ENCODE measurements around the gene RASIP1.
A peak's percentile ranks its signal among the peaks of the same experiment; 100 is the strongest.
"Not testable (repeated sequence)": the region's sequence is repeated elsewhere in the genome, so short reads cannot be mapped to it uniquely, and the experiment has no call there.

The RASIP1 gene

DNA sequence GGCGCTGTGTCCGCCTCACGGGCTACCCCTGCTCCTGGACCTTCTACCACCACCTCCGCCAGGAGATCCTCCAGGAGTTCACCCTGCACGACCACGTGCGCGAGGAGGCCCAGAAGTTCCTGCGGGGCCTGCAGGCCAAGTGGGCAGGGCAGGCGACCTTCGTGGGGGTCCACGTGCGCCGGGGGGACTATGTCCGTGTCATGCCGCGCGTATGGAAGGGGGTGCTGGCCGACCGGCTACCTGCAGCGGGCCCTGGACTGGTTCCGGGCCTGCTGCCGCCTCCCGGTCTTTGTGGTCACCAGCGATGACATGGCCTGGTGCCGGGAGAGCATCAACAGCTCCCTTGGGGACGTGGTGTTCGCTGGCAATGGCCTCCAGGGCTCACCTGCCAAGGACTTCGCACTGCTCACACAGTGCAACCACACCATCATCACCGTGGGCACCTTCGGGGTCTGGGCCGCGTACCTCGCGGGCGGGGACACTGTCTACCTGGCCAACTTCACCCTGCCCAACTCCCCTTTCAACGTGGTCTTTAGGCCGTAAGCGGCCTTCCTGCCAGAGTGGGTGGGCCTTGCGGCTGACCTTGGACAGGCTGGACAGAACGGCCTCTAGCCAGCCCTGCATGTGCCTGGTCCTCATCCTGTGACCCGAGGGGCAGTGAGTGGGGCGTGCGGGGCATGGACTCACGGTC lies 59.8 kb downstream of the RASIP1 start:
- Histone ChIP-seq H3K4me3 (no peak overlapping the region), H3K4me1 (peaks cover 0 to 2% (median under 1%) of the 10 kb centered on the region in 4 donors), H3K27me3 (no peaks in the 10 kb centered on the region), H3K27ac (no peak overlapping the region), H3K36me3 (no peaks in the 10 kb centered on the region), H3K9me3 (no peaks in the 10 kb centered on the region)
- DNase-seq: no peak
- intact Hi-C loops (cut with DNase I; ENCODE audit: low total_unique reads): no loop called here
- TF ChIP-seq, protein P1, sequence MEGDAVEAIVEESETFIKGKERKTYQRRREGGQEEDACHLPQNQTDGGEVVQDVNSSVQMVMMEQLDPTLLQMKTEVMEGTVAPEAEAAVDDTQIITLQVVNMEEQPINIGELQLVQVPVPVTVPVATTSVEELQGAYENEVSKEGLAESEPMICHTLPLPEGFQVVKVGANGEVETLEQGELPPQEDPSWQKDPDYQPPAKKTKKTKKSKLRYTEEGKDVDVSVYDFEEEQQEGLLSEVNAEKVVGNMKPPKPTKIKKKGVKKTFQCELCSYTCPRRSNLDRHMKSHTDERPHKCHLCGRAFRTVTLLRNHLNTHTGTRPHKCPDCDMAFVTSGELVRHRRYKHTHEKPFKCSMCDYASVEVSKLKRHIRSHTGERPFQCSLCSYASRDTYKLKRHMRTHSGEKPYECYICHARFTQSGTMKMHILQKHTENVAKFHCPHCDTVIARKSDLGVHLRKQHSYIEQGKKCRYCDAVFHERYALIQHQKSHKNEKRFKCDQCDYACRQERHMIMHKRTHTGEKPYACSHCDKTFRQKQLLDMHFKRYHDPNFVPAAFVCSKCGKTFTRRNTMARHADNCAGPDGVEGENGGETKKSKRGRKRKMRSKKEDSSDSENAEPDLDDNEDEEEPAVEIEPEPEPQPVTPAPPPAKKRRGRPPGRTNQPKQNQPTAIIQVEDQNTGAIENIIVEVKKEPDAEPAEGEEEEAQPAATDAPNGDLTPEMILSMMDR (IDR thresholded peaks at IDR 0.05): no peak

DNA sequence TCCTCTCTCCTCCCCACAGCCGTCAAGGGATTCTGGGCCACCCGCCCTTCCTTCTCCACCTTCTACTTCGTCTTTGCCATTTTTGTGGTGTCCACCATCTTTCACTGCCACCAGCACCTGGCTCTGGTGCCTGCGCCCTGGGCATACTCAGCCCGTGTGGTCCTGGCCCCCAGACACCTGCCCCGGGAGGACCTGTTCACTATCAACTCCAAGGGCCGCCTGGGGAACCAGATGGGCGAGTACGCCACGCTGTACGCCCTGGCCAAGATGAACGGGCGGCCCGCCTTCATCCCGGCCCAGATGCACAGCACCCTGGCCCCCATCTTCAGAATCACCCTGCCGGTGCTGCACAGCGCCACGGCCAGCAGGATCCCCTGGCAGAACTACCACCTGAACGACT lies 60.4 kb downstream of the RASIP1 start:
- H3K27me3 ChIP-seq; H3K9me3 ChIP-seq; H3K27ac ChIP-seq; H3K4me1 ChIP-seq; H3K4me3 ChIP-seq; intact Hi-C loops (cut with DNase I; ENCODE audit: low total_unique reads); H3K36me3 ChIP-seq; DNase-seq: not testable (repeated sequence)

DNA sequence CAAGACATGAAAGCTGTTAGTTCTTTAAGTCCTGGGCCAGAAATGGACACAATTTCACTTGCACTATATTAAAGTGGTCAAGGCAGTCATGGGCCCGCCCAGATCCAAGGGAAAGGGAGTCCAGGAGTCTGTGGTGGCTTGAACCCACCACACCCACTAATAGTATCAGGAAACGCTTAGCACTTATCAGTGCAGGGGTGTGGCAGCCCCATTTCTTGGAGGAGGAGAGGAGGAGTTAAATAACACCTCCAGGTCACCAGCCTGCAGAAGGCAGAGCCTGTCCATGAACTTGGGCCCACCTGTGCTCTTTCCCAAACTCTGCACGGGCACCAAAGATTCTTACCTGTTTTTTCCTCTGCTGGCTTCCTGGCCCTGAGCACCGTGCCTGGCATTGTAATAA lies 62.2 kb downstream of the RASIP1 start:
- intact Hi-C loops (cut with DNase I; ENCODE audit: low total_unique reads): loop anchor here (5.0 kb wide), 1 partner anchor 64 kb away; the partner anchor contains the start of gene RASIP1
- H3K27me3 ChIP-seq: no peaks in the 10 kb centered on the region
- H3K27ac ChIP-seq: no peak overlapping the region
- peaks cover 0 to 9% (median 3%) of the 10 kb centered on the region in 4 donors for H3K4me1 ChIP-seq
- H3K9me3 ChIP-seq: no peaks in the 10 kb centered on the region
- TF ChIP-seq, protein P1 (IDR thresholded peaks at IDR 0.05): no peak
- DNase-seq: no peak
- H3K36me3 ChIP-seq: no peaks in the 10 kb centered on the region
- H3K4me3 ChIP-seq: no peak overlapping the region

DNA sequence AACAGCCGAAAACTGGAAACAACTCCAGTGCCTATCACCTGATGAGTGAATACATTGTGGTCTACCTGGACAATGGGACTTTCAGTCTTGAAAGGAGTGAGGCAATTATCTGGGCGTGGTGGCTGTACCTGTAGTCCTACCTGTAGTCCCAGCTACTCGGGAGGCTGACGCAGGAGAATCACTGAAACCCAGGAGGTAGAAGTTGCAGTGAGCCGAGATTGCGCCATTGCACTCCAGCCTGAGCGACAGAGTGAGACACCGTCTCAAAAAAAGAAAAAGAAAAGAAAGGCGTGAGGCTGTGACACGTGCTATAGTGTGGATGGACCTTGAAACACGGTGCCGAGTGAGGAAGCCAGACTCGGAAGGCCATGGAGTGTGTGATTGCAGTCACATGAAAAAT lies 63.5 kb downstream of the RASIP1 start:
- H3K9me3 ChIP-seq: no peaks in the 10 kb centered on the region
- intact Hi-C loops (cut with DNase I; ENCODE audit: low total_unique reads): loop anchor here (5.0 kb wide), 1 partner anchor 65 kb away; the partner anchor contains the start of gene RASIP1
- no peak overlapping the region for H3K27ac ChIP-seq
- TF ChIP-seq, protein P1 (IDR thresholded peaks at IDR 0.05): no peak
- H3K27me3 ChIP-seq: no peaks in the 10 kb centered on the region
- H3K4me1 ChIP-seq: peaks cover 0 to 9% (median 3%) of the 10 kb centered on the region in 4 donors
- no peak overlapping the region for H3K4me3 ChIP-seq
- DNase-seq: no peak
- H3K36me3 ChIP-seq: no peaks in the 10 kb centered on the region

DNA sequence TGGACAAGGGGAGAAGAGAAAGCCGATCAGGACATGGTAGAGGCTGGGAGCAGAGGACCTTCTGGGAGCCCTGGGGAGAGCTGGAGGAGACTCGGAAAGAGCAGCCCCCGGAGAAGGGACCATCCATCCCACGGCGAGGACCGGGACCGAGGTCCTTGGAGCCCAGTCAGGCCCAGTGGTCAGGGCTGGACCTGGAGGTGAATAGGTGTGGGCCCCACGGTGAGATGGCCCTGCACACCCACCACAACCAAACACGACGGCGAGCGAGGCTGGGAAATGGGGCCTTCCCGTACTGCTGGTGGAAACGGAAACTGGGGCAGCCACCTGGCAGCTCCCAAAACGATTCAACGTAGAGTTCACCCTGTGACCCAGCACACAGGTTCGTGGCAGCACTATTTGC lies 63.9 kb downstream of the RASIP1 start:
- Histone ChIP-seq H3K36me3 (no peaks in the 10 kb centered on the region), H3K4me3 (no peak overlapping the region), H3K4me1 (peaks cover 0 to 9% (median 3%) of the 10 kb centered on the region in 4 donors), H3K27ac (no peak overlapping the region), H3K27me3 (no peaks in the 10 kb centered on the region), H3K9me3 (no peaks in the 10 kb centered on the region)
- TF ChIP-seq, protein P1 (IDR thresholded peaks at IDR 0.05): no peak
- no peak for DNase-seq
- intact Hi-C loops (cut with DNase I; ENCODE audit: low total_unique reads): loop anchor here (5.0 kb wide), 1 partner anchor 66 kb away; the partner anchor contains the start of gene RASIP1

DNA sequence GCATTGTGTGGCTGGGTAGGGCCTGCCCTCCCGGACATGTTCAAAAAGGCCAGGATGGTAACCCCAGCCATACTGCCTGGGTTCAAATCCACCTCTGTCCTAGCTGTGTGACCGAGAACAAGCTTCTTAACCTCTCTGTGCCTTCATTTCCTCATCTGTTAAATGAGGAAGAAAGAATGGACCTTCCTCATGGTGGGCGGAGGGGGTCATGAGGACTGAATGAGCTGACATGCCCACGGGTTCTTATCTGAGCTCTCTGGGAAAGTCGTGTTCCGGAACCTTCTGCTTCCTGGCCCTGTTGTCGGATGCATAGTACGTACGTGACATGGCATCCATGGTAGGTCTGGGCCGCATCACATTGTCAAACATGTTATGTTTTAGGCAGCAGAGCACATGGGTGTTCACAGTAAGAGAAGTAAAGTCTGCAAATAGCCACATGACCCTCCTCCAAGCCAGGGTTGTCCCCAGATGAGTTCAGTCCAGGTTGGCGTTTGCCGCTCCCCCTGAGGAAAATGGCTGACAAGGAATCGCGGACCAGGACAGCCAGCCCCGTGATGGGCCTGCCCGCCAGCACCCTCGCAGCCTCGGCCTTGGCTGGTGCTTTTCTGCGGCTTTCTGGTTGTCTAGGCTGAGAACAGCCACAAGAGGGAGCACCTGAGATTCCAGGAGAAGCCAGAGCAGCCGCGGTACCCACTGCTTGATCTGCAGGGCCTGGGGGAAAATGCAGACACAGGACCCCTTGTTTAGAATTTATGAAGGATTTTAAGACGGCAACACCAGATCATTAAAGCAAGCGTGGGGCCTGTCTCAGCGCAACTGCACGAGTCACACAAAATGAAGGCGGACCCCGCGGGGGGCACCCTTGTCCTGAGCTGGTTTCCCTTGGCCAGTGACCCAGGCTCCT lies 65.2 kb downstream of the RASIP1 start:
- no peaks in the 10 kb centered on the region for H3K36me3 ChIP-seq

More for the DNA sequence above, 65.2 kb downstream of the RASIP1 start:
- no peaks in the 10 kb centered on the region for H3K9me3 ChIP-seq
- DNase-seq: peak; percentile 82 to 88
- peaks cover 0 to 9% (median 3%) of the 10 kb centered on the region in 4 donors for H3K4me1 ChIP-seq
- TF ChIP-seq, protein P1 (IDR thresholded peaks at IDR 0.05): peak; percentile 81 to 82
- H3K4me3 ChIP-seq: no peak overlapping the region
- intact Hi-C loops (cut with DNase I; ENCODE audit: low total_unique reads): loop anchor here (5.0 kb wide), 1 partner anchor 67 kb away; the partner anchor contains the start of gene RASIP1
- H3K27me3 ChIP-seq: no peaks in the 10 kb centered on the region
- no peak overlapping the region for H3K27ac ChIP-seq

All from tibial artery (tissue), 4 donors.